Endothelial cell (in vitro differentiated cells): Measurements from ENCODE around the gene CCDC7. TPM values are rescaled to one million over a fixed set of nuclear protein-coding genes. Genes with fewer than 3 reads are reported as not detected.
"Not testable (repeated sequence)": the region's sequence is repeated elsewhere in the genome, so short reads cannot be mapped to it uniquely, and the experiment has no call there.

ENCODE experiments used
- DNase-seq: peaks from one replicate; pipeline ENCODE4 v3.0.0; 2021; ENCODE audit warnings: low spot score
- H3K27ac Mint-ChIP-seq: one replicate; pipeline ENCODE4 v1.8.0; 2021; ENCODE audit warnings: mixed read lengths, inconsistent platforms; ENCODE audit not compliant: unreplicated experiment
- H3K27me3 Mint-ChIP-seq: one replicate; pipeline ENCODE4 v1.8.0; 2021; ENCODE audit warnings: mild to moderate bottlenecking, moderate library complexity, mixed read lengths, inconsistent platforms; ENCODE audit not compliant: unreplicated experiment
- H3K36me3 Mint-ChIP-seq: one replicate; pipeline ENCODE4 v1.8.0; 2021; ENCODE audit warnings: mild to moderate bottlenecking, low read depth, mixed read lengths, inconsistent platforms; ENCODE audit not compliant: unreplicated experiment
- H3K4me1 Mint-ChIP-seq: one replicate; pipeline ENCODE4 v1.8.0; 2021; ENCODE audit warnings: mild to moderate bottlenecking, mixed read lengths, inconsistent platforms; ENCODE audit not compliant: unreplicated experiment
- H3K4me3 Mint-ChIP-seq: one replicate; pipeline ENCODE4 v1.8.0; 2021; ENCODE audit warnings: mild to moderate bottlenecking, mixed read lengths, inconsistent platforms; ENCODE audit not compliant: unreplicated experiment
- H3K9me3 Mint-ChIP-seq: one replicate; pipeline ENCODE4 v1.8.0; 2021; ENCODE audit warnings: mixed read lengths, inconsistent platforms; ENCODE audit not compliant: unreplicated experiment
- CTCF ChIP-seq: fragments of 200-600 bp; sonication (generic); IDR thresholded peaks from one replicate; pipeline ENCODE4 v1.5.0; 2021; ENCODE audit warnings: antibody characterized with exemption; ENCODE audit not compliant: unreplicated experiment
- total RNA-seq: library from RNA; stranded (reverse); fragmentation: NEBNext Ultra II Directional; extraction: Animal tissue kit (Norgen Biotek cat#: 25700); gene quantifications from one replicate; pipeline ENCODE4 v1.2.1, GENCODE V29; 2021; ENCODE audit not compliant: unreplicated experiment

The CCDC7 gene
- total RNA-seq, 1 donor from 2014 or later, result 5.4 TPM

DNA sequence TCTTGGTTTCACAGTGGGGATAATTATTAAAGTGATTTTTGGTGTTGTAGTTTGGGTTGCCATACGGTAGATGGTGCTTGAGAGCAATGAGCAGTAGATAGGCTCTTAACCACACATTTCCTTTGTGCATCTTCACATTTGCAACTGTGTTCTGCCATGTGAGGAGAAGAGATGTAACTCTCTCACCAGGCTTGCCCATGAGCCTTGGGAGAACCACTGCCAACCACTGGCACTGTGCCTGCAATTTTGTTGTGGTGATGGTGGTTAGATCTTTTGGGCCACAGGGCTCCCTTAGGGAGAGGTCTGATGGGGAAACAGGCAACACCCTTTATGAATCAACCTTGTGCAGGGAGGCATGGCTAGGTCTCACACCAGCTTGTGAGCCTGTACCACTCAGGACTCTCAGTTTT, 204.3 kb downstream of the CCDC7 start:
- H3K4me1 Mint-ChIP-seq, result no peaks in the 10 kb centered on the region
- H3K36me3 Mint-ChIP-seq, result no peaks in the 10 kb centered on the region
- no peak for DNase-seq
- H3K9me3 Mint-ChIP-seq, result peaks cover 8% of the 10 kb centered on the region
- no peak for TF ChIP-seq CTCF
- no peak overlapping the region for H3K4me3 Mint-ChIP-seq
- no peak overlapping the region for H3K27ac Mint-ChIP-seq
- no peaks in the 10 kb centered on the region for H3K27me3 Mint-ChIP-seq

DNA sequence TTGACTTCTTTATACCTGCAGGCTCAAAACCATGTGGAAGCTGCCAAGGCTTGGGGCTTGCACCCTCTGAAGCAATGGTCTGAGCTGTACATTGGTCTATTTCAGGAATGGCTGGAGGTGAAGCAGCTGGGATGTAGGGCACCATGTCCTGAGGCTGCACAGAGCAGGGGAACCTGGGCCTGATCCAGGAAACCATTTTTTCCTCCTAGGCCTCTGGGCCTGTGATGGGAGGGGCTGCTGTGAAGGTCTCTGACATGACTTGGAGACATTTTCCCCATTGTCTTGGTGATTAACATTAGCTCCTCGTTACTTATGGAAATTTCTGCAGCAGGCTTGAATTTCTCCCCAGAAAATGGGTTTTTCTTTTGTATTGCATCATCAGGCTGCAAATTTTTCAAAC, 211.5 kb downstream of the CCDC7 start:
- not testable (repeated sequence) for DNase-seq, H3K4me1 Mint-ChIP-seq, H3K27ac Mint-ChIP-seq, H3K27me3 Mint-ChIP-seq, H3K4me3 Mint-ChIP-seq
- Mint-ChIP-seq H3K9me3 (peaks cover 15% of the 10 kb centered on the region), H3K36me3 (peaks cover 10% of the 10 kb centered on the region)

DNA sequence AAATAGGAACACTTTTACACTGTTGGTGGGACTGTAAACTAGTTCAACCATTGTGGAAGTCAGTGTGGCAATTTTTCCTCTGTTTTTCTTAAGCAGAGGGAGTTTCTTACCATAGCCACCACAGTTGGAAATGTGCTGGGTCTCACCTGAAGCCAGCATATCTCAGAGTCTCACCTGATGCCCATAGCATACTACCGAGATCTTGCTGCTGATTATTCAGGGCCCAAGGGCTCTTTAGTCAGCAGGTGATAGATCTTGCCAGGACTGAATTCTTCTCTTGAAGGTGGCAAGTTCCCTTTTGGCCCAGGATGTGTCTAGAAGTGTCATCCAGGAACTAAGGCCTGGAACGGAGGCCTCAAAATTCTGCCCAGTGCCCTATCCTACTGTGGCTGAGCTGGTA, 215.4 kb downstream of the CCDC7 start:
- DNase-seq, result no peak
- no peak overlapping the region for H3K27ac Mint-ChIP-seq
- H3K27me3 Mint-ChIP-seq, result peaks cover 1% of the 10 kb centered on the region
- no peak overlapping the region for H3K4me3 Mint-ChIP-seq
- H3K4me1 Mint-ChIP-seq, result no peaks in the 10 kb centered on the region
- TF ChIP-seq CTCF, result no peak
- H3K9me3 Mint-ChIP-seq, result peaks cover 4% of the 10 kb centered on the region
- H3K36me3 Mint-ChIP-seq, result peaks cover 6% of the 10 kb centered on the region

DNA sequence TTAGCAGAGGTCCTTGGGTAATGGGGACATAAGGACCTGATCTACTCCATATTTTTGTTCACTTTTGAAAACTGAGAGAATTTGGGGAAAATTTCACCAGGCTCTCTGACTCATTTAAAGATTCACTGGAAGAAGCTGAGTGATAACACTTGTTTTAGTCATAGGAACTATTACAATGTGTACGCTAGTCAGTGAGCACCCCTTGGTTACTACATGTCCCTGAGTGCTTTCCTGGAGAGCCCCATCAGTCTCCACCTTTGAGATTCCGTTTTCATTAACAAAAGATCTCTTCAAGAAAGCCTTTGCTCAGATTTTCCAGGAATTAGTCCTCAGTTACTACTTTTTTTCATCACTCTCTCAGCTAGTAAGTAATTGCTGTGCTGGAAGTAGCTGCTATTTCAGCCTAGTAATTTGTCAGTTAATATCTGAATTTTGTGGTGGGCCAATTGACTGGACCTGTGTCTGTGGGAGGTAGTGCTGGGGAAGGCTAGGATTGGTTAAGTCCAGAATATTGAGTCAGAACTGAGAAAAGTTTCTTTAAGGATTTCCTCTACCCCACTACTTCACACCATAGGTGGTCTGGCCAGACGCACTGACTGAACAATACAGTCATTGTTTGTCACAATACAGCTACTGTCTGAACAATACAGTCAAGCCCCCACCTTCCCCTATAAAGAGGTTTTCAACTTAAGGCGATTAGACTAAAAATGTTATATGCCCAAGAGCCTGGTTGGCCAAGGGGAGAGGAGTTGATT, 235.0 kb downstream of the CCDC7 start:
- DNase-seq, result no peak
- Mint-ChIP-seq H3K27me3 (no peaks in the 10 kb centered on the region), H3K4me3 (no peak overlapping the region), H3K27ac (no peak overlapping the region), H3K36me3 (no peaks in the 10 kb centered on the region), H3K9me3 (no peaks in the 10 kb centered on the region), H3K4me1 (no peaks in the 10 kb centered on the region)
- no peak for TF ChIP-seq CTCF

DNA sequence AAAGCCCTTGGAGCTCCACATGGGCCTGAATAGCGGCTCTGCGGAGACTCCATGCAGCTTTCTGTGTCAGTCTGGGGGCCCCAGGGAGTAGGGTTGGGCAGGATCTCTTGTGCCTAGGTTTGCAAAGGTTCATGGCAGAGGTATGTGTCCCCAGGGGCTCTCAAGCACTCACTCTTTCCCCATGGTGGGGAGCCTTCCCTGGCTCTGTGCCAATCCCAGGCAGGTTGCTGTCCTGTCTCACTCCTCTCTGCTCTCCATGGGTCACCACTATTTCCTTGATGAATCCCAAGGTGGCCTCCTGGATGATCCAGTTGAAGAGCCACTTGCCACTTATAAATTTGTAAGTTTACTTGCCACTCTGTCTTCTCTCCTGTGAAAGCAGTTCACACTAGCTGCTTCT, 238.4 kb downstream of the CCDC7 start:
- no peaks in the 10 kb centered on the region for H3K4me1 Mint-ChIP-seq
- H3K4me3 Mint-ChIP-seq, result no peak overlapping the region
- no peak overlapping the region for H3K27ac Mint-ChIP-seq
- DNase-seq, result no peak
- H3K27me3 Mint-ChIP-seq, result no peaks in the 10 kb centered on the region
- no peaks in the 10 kb centered on the region for H3K36me3 Mint-ChIP-seq
- no peak for TF ChIP-seq CTCF
- no peaks in the 10 kb centered on the region for H3K9me3 Mint-ChIP-seq
